ENCODE results near the gene ZNF234.

Gene ZNF234

DNA sequence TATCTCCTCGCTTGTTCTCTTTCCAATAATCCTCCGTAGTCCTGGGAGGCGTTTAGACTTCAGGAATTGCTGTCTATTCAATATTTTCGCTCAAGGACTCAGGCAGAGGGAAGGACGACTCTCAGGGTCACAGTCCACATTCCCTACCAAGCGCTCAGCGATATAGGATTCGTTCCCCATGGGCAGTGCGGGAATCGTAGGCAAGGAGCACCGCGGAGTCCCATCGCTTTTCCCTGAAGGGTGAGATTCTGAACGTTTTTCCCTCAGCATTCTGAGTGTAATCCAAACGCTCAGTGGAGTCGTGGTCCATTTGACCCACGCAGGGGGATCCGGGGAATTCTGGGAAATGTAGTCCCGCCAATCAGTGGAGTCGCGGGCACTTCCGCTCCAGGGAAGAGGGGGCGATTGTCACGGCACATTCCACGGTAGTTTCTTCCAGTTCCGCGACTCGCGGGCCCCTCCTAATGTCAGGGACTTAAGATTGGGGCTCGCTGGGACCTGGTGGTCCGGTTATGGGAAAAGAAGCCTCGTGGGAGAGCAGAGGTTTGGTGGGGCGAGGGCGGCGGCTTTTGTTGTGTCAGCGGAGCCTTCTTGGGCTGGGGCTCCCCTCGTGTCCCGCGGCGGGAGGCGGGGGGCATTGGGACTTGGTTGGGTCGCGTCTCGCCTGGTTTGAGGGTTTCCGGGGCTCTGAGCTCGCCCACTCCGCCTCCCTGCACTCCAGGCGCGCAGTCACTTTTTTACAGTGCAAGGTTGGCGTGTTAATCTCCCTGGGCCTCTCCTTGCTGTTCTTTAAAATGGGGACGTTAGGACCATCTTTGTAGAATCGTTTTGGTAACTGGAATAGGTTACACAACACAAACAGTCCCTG lies at the start of gene ZNF234:
Gene ZNF234, plus strand, starts transcription at position 364 of the 868 bp plus-strand sequence. CDS start 3,079 bp downstream, outside the sequence.
- Histone ChIP-seq H4K20me1 (ENCODE audit: low read depth, low read length) (no peaks in the 10 kb centered on the region), H3K9me2 (replicated peaks; ENCODE audit: insufficient read depth, low read length) (no peaks in the 10 kb centered on the region), H3K27ac (ENCODE audit: low read depth, low read length) (no peak within 1 kb of the TSS), H3K36me3 (ENCODE audit: low read length) (no peaks in the 10 kb centered on the region), H3K9ac (ENCODE audit: low read length) (peak within 1 kb of the TSS; percentile 50), H3K4me2 (ENCODE audit: low read depth, low read length, poor library complexity, severe bottlenecking) (peak within 1 kb of the TSS; percentile 44), H2AFZ (ENCODE audit: low read depth, low read length, severe bottlenecking) (peak within 1 kb of the TSS; percentile 88), H3K9me3 (ENCODE audit: insufficient read depth, low read length) (no peaks in the 10 kb centered on the region), H3K27me3 (ENCODE audit: low read length) (no peaks in the 10 kb centered on the region), H3K4me3 (ENCODE audit: insufficient read depth, low read length, poor library complexity, severe bottlenecking) (peak within 1 kb of the TSS; percentile 51), H3F3A (ENCODE audit: insufficient read depth) (no peaks in the 10 kb centered on the region), H3K79me2 (ENCODE audit: insufficient read depth, low read length) (no peaks in the 10 kb centered on the region)
- no peak for TF ChIP-seq EZH2phosphoT487 (conservative IDR thresholded peaks at IDR 0.05; ENCODE audit: low read length)
- TF ChIP-seq, protein P1, sequence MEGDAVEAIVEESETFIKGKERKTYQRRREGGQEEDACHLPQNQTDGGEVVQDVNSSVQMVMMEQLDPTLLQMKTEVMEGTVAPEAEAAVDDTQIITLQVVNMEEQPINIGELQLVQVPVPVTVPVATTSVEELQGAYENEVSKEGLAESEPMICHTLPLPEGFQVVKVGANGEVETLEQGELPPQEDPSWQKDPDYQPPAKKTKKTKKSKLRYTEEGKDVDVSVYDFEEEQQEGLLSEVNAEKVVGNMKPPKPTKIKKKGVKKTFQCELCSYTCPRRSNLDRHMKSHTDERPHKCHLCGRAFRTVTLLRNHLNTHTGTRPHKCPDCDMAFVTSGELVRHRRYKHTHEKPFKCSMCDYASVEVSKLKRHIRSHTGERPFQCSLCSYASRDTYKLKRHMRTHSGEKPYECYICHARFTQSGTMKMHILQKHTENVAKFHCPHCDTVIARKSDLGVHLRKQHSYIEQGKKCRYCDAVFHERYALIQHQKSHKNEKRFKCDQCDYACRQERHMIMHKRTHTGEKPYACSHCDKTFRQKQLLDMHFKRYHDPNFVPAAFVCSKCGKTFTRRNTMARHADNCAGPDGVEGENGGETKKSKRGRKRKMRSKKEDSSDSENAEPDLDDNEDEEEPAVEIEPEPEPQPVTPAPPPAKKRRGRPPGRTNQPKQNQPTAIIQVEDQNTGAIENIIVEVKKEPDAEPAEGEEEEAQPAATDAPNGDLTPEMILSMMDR (IDR thresholded peaks at IDR 0.05; ENCODE audit: insufficient read depth, low read length, poor library complexity, severe bottlenecking) = no peak

DNA sequence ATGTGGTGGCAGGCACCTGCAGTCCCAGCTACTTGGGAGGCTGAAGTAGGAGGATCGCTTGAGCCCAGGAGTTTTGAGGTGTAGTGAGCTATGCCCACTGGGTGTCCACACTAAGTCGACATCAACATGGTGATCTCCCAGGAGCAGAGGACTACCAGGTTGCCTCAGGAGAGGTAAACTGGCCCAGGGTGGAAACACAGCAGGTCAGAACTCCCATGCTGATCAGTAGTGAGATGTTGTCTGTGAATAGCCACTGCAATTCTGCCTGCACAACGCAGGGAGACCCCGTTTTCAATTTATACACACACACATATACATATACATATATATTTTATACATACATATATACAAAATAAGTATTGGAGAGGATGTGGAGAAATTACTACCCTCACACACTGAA lies 49.2 kb upstream of the ZNF234 start:
- no peak overlapping the region for H3K27ac ChIP-seq (ENCODE audit: low read depth, low read length)
- H3K9ac ChIP-seq (ENCODE audit: low read length) = no peak overlapping the region
- TF ChIP-seq, protein P1 (IDR thresholded peaks at IDR 0.05; ENCODE audit: insufficient read depth, low read length, poor library complexity, severe bottlenecking) = no peak
- no peak for TF ChIP-seq EZH2phosphoT487 (conservative IDR thresholded peaks at IDR 0.05; ENCODE audit: low read length)
- H3K9me3 ChIP-seq (ENCODE audit: insufficient read depth, low read length) = no peaks in the 10 kb centered on the region
- H3K9me2 ChIP-seq (replicated peaks; ENCODE audit: insufficient read depth, low read length) = no peaks in the 10 kb centered on the region
- no peak overlapping the region for H3K4me2 ChIP-seq (ENCODE audit: low read depth, low read length, poor library complexity, severe bottlenecking)
- H3K36me3 ChIP-seq (ENCODE audit: low read length) = peaks cover 6% of the 10 kb centered on the region; the same call in 1 of the 2 replicates
- peaks cover 21% of the 10 kb centered on the region for H3K79me2 ChIP-seq (ENCODE audit: insufficient read depth, low read length)
- no peaks in the 10 kb centered on the region for H3F3A ChIP-seq (ENCODE audit: insufficient read depth)
- H4K20me1 ChIP-seq (ENCODE audit: low read depth, low read length) = no peaks in the 10 kb centered on the region
- no peaks in the 10 kb centered on the region for H3K27me3 ChIP-seq (ENCODE audit: low read length)
- no peak overlapping the region for H3K4me3 ChIP-seq (ENCODE audit: insufficient read depth, low read length, poor library complexity, severe bottlenecking)
- no peak overlapping the region for H2AFZ ChIP-seq (ENCODE audit: low read depth, low read length, severe bottlenecking)

GRCh38 chr19:44093931-44094765 lies 47.2 kb upstream of the ZNF234 start, which contains the start of gene ZNF224:
Gene ZNF224, plus strand, starts transcription at chr19:44094361. Its CDS starts 3,513 bp downstream, at chr19:44097874.
- Histone ChIP-seq H3K4me2 (ENCODE audit: low read depth, low read length, poor library complexity, severe bottlenecking) (peak within 1 kb of the TSS; percentile 88), H3K36me3 (ENCODE audit: low read length) (peaks cover 12% of the 10 kb centered on the region; the same call in 1 of the 2 replicates), H3K9ac (ENCODE audit: low read length) (peak within 1 kb of the TSS; percentile 72), H3K9me3 (ENCODE audit: insufficient read depth, low read length) (no peaks in the 10 kb centered on the region), H3K79me2 (ENCODE audit: insufficient read depth, low read length) (peaks cover 21% of the 10 kb centered on the region), H3K4me3 (ENCODE audit: insufficient read depth, low read length, poor library complexity, severe bottlenecking) (peak within 1 kb of the TSS; percentile 78), H3K27me3 (ENCODE audit: low read length) (no peaks in the 10 kb centered on the region), H4K20me1 (ENCODE audit: low read depth, low read length) (no peaks in the 10 kb centered on the region), H3F3A (ENCODE audit: insufficient read depth) (no peaks in the 10 kb centered on the region), H2AFZ (ENCODE audit: low read depth, low read length, severe bottlenecking) (peak within 1 kb of the TSS; percentile 97), H3K27ac (ENCODE audit: low read depth, low read length) (peak within 1 kb of the TSS; percentile 10; the same call in 1 of the 2 replicates), H3K9me2 (replicated peaks; ENCODE audit: insufficient read depth, low read length) (no peaks in the 10 kb centered on the region)
- TF ChIP-seq EZH2phosphoT487 (conservative IDR thresholded peaks at IDR 0.05; ENCODE audit: low read length) = no peak
- TF ChIP-seq, protein P1 (IDR thresholded peaks at IDR 0.05; ENCODE audit: insufficient read depth, low read length, poor library complexity, severe bottlenecking) = no peak

Data from SU-DHL-6 (cell line).